LNCaP clone FGC (cell line): ENCODE data around the gene SBF1.

Source experiments
- DNase-seq: peaks from one replicate; pipeline ENCODE4 v3.0.0-alpha.2; 2011; ENCODE audit warnings: low read depth
- H3K4me3 ChIP-seq: 2 replicates; pipeline ENCODE4 v1.5.1; 2011; ENCODE audit warnings: mild to moderate bottlenecking, low read depth, low read length, control low read depth
- TF ChIP-seq, protein P1 (sequence below): IDR thresholded peaks from 2 replicates; pipeline ENCODE4 v1.5.1; 2012; ENCODE audit warnings: mild to moderate bottlenecking; ENCODE audit not compliant: control insufficient read depth, insufficient read depth; ENCODE audit errors: extremely low read depth

Gene SBF1

DNA sequence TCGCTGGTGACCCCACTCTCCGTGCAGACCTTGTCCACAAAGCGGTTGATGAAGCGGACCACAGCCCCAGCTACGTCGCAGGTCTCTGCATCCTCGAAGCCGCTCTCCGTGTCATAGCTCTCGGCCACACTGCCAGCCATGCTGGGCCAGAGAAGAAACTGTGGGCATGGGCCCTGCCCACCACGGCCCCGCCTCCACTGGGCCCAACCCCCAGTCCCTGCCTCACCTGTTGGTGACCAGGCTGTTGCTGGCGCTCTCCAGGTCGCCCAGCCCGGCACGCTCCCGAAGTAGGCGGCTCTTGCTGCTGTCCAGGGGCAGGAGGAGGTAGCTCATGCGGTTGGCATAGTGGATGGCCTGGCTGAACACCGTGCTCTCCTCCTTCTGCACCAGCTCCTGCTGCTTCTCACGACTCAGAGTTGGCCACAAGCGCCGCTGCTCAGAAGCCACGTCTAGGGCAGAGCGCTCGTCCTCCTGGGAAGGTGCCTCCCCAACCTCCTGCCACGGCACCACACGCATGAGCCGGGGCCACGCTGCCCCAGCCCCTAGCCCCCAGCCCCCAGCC, 12.8 kb downstream of the SBF1 start:
- DNase-seq, result no peak
- H3K4me3 ChIP-seq, result no peak overlapping the region
- TF ChIP-seq, protein P1, sequence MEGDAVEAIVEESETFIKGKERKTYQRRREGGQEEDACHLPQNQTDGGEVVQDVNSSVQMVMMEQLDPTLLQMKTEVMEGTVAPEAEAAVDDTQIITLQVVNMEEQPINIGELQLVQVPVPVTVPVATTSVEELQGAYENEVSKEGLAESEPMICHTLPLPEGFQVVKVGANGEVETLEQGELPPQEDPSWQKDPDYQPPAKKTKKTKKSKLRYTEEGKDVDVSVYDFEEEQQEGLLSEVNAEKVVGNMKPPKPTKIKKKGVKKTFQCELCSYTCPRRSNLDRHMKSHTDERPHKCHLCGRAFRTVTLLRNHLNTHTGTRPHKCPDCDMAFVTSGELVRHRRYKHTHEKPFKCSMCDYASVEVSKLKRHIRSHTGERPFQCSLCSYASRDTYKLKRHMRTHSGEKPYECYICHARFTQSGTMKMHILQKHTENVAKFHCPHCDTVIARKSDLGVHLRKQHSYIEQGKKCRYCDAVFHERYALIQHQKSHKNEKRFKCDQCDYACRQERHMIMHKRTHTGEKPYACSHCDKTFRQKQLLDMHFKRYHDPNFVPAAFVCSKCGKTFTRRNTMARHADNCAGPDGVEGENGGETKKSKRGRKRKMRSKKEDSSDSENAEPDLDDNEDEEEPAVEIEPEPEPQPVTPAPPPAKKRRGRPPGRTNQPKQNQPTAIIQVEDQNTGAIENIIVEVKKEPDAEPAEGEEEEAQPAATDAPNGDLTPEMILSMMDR, result no peak

DNA sequence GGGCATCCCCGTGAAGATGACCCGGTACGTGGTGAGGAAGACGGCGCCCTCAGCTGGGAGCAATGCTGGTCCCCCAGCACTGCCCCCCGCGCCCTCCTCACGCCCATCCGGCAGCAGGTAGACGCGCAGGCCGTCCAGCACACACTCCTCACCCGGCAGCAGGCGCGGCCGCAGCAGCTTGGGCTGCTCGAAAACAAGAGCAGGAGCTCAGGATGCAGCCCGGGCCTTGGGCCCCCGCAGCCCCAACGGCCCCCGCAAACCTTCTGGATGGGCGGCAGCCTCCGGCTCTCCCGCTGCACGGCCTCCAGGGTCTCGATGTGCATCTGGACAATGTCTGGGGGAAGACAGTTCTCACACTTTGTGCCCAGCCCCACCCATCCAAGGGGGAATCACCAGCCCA, 13.3 kb downstream of the SBF1 start:
- H3K4me3 ChIP-seq, result no peak overlapping the region
- DNase-seq, result no peak
- TF ChIP-seq, protein P1, result no peak

DNA sequence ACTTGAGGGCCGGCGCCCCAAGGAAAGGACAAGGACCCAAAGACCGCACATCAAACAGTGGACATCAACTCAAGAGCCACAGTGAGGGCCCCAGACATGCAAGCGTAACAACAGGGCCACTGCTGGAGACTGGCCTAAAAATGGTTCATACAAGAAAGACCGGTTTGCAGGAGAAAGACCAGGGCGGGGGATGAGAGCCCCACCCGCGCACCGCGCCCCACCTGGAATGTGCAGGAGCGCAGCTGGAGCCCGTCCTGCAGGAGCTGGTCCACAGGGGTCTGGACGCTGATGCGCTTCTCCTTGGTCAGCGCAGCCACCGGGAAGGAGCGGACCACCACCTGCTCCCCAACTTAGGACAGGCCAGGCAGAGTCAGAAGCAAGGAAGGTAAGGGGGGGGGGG, 13.9 kb downstream of the SBF1 start:
- peak; percentile 17 for DNase-seq
- no peak overlapping the region for H3K4me3 ChIP-seq
- TF ChIP-seq, protein P1, result no peak

DNA sequence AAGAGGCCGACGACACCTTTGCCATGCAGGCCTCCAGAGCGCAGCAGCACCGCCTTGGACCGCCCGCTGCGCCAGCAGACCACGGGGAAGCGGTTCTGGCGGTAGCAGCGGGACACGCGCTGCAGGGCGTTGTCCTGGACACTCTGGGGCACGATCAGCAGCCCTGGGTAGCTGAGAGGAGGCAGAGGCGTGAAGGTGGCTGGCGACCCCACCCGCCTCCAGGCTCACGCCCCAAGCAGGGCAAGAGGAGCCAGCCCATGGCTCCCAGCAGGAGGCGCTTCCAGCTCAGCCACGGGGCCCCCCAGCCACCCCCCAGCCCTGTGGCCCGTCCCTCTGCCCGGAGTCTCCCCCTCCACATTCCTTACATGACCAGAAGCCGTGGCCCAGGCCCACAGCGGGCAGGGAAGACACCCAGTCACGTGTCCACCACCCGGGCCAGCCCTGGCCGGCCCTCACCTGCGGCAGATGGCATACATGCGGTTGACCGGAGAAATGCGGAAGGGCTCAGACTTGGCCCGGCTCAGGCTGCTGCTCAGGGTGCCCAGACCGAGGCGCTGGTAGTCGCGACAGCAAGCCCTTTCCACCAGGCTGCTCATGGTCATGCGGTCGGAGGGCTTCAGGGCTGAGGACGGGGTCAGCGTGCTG, 15.2 kb downstream of the SBF1 start:
- H3K4me3 ChIP-seq, result no peak overlapping the region
- no peak for DNase-seq
- TF ChIP-seq, protein P1, result no peak

DNA sequence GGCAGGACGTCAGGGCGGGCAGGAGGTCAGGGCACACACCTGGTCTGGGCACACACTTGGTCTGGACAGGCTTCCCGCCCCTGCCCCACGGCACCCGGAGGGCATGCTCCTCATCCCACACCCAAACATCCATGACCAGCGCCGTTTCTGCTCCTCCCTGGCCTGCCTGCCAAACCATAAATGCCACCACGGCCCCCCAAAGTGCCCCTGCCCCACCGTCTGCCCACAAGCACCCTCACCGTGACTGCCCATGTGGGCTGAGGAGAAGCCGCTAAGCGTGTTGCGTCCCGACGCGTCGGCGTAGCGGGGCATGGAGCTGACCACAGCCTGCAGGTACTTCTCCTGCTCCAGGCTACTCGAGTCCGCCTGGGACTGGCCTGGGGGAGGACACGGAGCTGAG, 15.8 kb downstream of the SBF1 start:
- no peak for DNase-seq
- TF ChIP-seq, protein P1, result no peak
- H3K4me3 ChIP-seq, result no peak overlapping the region

DNA sequence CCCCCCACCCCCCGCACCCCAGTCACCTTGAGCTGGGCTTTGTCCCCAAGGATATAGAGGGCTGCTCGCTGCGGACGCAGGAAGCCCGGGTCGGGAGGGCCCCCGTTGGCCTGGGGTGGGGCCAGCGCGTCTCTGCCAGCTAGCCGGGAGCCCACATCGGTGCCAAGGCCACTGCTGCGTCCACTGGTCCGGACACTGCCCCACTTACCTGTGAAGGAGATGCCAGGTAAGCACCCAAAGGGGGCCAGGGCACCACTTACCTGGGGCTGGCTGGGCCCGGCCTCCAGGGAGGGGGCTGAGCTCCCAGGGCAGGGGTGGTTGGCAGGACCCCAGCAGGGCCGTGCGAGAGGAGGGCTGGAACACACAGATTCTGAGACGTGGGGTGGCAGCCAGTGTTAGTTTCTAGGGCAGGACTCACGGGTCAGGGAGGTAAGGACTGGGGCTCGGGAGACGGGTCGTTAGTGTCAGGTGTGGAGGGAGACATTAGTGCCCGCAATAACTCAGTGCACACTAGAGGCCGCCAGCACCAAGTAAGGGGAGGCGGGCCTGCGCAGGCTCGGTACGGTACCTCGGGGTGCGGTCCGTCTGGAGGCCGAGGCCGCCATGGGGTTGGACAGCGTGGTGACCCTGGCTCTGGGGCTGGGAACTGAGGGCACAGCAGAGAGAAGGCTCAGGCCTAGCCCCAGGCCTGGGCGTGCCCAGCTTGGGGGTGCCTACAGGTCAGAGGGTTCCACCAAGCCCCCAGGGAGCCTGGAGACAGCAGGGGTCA, 18.2 kb downstream of the SBF1 start:
- no peak for DNase-seq
- TF ChIP-seq, protein P1, result no peak
- H3K4me3 ChIP-seq, result no peak overlapping the region
